Activated T-cell treated with anti-CD3 and anti-CD28 coated beads for 4 hours (primary cell): Measurements from ENCODE around the gene KAT7.

Experiments
- DNase-seq: peaks from one replicate; pipeline ENCODE4 v3.0.0-alpha.2; 2020

The KAT7 gene

DNA sequence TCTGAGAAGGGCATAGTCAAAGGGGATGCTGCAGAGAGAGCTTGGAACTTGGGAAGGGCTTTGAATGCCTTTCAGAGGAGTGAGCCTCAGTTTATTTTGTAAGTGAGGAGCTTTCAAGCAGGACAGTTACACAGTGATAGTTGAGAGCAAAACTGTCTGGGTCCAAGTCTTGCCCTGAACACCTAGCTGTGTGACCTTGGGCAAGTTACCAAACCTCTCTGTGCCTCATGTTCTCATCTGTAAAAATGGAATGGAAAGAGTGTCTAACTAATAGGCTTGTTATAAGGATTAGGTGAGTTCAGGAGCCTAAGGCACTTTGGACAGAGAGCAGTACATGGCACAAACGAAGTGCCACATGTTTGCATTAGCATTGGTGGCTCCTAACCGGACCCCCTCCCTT is 86.4 kb downstream of the KAT7 start:
- no peak for DNase-seq

DNA sequence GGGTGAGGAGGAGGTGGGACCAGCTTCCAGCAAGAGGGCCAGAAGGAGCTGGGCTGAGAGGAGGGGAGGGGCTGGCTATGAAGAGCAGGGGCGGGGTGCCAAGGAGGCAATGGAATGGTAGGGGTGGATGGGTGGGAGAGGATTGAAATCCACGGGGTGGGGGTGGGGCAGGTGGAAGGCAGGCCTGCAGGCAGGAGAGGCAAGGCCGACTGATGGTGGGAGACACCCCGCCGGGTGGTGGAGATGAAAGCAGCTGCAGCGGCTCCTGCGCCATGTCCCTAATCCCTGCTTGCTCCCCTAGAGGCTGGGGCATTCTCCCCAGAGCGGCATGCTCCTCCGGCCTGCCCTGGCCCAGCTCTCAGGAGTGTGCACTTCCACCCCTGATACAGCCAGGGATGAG is 87.2 kb downstream of the KAT7 start:
- no peak for DNase-seq

DNA sequence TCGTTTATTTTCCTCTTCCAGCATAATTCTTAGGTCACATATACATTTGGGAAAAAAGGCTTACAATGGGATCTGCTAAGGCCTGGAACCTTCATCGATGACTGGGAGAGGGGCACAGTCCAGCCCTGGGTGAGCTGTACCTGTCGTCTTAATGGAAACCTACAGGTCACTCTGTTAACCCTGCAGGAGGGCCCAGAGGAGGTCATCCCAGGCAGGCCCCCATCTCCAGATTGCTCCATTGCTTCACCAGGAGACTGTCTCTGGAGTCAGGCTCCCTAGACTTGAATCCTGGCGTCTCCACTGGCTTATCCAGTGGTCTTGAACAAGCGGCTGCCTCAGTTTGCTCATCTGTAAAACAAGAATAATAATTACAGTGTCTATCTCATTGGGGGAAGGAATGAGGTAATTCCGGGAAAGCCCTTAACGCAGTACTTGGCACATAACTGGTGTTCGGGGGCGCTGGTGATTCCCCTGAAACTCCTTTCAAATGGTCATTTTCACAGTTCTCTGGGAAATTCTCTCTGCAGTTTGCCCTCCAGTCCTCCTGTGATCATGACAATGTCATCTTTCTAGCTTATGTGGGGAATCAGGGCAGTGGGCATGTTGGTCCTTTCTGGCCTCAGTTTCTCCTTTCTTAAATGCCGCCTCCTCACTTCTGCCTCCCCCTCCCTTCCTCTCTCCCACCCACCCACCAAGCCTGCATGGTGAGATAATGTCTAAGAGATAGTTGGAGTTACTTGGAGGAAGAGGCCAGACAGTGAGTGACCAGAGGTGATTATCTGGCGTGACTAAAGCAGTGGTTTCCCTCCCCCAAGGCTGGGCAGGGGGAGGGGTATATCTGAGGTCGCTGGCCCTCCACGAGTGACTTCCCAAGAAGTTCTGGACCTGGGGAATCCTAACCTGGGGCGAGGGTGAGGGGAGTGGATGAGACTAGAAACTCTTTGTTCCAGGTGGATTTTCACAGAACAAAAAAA is 90.7 kb downstream of the KAT7 start:
- DNase-seq, result no peak

DNA sequence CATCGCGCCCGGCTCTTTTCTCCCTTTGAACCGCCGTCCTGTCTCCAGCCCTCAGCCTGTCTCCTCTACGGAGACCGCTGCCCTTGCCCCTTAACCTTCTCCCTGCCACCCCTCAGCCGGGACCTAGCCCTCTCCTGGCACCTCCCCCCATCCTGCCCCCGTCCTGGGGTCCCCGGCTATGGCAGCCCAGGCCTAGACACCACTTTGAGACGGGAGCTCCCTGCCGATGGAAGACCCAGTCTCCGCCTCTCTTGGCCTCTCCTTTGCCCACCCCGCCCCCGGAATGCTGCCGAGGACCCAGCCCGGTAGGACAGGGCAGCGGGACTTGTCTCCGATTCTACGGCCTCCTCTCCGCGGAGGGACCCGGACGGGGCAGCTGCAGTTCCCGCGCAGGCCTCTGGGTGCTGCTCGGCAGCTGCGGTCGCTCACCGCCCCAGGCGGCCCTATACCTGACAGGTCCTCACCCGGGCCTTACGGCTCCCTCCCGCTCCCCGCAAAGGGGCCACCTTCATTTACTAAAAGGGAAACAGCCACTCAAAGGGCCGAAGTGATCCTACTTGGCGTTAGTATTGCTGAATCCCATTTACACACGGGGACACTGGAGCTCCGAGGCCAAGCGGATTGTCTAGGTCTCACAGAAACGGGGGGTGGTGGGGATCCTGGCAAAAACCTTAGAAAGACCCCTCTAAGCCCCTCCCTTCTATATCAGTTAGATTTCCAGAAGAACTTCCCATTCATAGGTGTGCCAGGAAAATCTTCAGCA is 92.0 kb downstream of the KAT7 start:
- peak; percentile 58 for DNase-seq

DNA sequence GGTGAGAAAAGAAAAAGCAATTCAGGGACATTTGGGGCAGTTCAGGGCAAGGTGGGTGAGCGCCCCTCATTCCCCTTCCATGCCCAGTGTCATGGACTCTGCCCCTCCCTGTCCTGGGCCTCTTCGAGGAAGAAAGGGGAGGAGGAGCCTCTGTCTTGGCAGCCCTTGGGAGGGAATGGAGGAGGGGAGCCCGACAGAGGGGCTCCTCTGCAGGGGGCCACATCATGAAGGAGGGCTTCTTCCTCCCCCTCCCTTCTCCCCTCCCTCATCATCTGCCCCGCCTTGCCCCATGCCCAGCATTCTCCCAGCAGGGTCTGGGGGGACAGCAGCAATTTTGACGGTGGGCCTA is 92.5 kb downstream of the KAT7 start:
- DNase-seq, result no peak

DNA sequence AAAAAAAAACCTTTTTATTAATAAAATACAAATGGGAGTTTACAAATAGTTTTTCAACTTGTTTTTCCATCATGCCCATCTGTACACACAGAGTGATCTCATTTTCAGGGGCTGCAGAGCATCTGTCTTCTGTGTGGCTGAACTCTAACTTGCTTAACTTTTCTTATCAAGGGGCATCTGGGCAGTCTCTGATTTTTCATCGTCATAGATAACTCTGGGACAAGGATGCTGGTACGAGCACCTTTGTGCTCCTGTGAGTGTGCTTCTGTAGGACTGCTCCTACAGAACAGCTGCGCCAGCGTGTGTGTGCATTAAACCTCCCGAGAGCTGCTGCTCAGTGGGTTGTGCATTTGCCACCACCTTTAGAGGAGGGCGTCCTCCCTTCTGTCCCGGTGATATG is 94.0 kb downstream of the KAT7 start:
- DNase-seq, result no peak
